ENCODE data around the gene CD37. TPM values are rescaled to one million over a fixed set of nuclear protein-coding genes. Genes with fewer than 3 reads are reported as not detected.
"Not testable (repeated sequence)": the region's sequence is repeated elsewhere in the genome, so short reads cannot be mapped to it uniquely, and the experiment has no call there.

CD37 gene
- total RNA-seq, 1 donor from 2014 or later = not detected

- no peak for DNase-seq (ENCODE audit: low spot score)
- Mint-ChIP-seq H3K27ac (ENCODE audit: unreplicated experiment) (no peak overlapping the region), H3K9me3 (ENCODE audit: unreplicated experiment) (peaks cover 4% of the 10 kb centered on the region)
These were observed 29.0 kb downstream of the CD37 start for GRCh38 chr19:49364083-49364737.

GRCh38 chr19:49366110-49366509 lies 30.9 kb downstream of the CD37 start:
- peaks cover 7% of the 10 kb centered on the region for H3K36me3 Mint-ChIP-seq (ENCODE audit: low read depth, unreplicated experiment)
- DNase-seq (ENCODE audit: low spot score) = no peak
- TF ChIP-seq CTCF (IDR thresholded peaks at IDR 0.05; ENCODE audit: unreplicated experiment) = no peak

More at GRCh38 chr19:49364083-49364737, 29.0 kb downstream of the CD37 start:
- H3K4me1 Mint-ChIP-seq (ENCODE audit: unreplicated experiment) = peaks cover 15% of the 10 kb centered on the region
- peaks cover 15% of the 10 kb centered on the region for H3K27me3 Mint-ChIP-seq (ENCODE audit: unreplicated experiment)
- TF ChIP-seq CTCF (IDR thresholded peaks at IDR 0.05; ENCODE audit: unreplicated experiment) = no peak
- H3K4me3 Mint-ChIP-seq (ENCODE audit: unreplicated experiment) = no peak overlapping the region
- peaks cover 7% of the 10 kb centered on the region for H3K36me3 Mint-ChIP-seq (ENCODE audit: low read depth, unreplicated experiment)

GRCh38 chr19:49368711-49369358 lies 33.6 kb downstream of the CD37 start:
- Mint-ChIP-seq H3K27me3 (ENCODE audit: unreplicated experiment) (peaks cover 3% of the 10 kb centered on the region), H3K4me1 (ENCODE audit: unreplicated experiment) (no peaks in the 10 kb centered on the region)

More at GRCh38 chr19:49366110-49366509, 30.9 kb downstream of the CD37 start:
- Mint-ChIP-seq H3K27ac (ENCODE audit: unreplicated experiment) (no peak overlapping the region), H3K27me3 (ENCODE audit: unreplicated experiment) (peaks cover 9% of the 10 kb centered on the region), H3K4me3 (ENCODE audit: unreplicated experiment) (no peak overlapping the region), H3K4me1 (ENCODE audit: unreplicated experiment) (peaks cover 2% of the 10 kb centered on the region), H3K9me3 (ENCODE audit: unreplicated experiment) (peaks cover 4% of the 10 kb centered on the region)

GRCh38 chr19:49371184-49371583 lies 36.0 kb downstream of the CD37 start:
- Mint-ChIP-seq H3K4me3 (ENCODE audit: unreplicated experiment) (no peak overlapping the region), H3K4me1 (ENCODE audit: unreplicated experiment) (no peaks in the 10 kb centered on the region), H3K27ac (ENCODE audit: unreplicated experiment) (no peak overlapping the region), H3K36me3 (ENCODE audit: low read depth, unreplicated experiment) (peaks cover 10% of the 10 kb centered on the region), H3K9me3 (ENCODE audit: unreplicated experiment) (peaks cover 4% of the 10 kb centered on the region), H3K27me3 (ENCODE audit: unreplicated experiment) (peaks cover 2% of the 10 kb centered on the region)
- no peak for DNase-seq (ENCODE audit: low spot score)
- no peak for TF ChIP-seq CTCF (IDR thresholded peaks at IDR 0.05; ENCODE audit: unreplicated experiment)

More at GRCh38 chr19:49368711-49369358, 33.6 kb downstream of the CD37 start:
- TF ChIP-seq CTCF (IDR thresholded peaks at IDR 0.05; ENCODE audit: unreplicated experiment) = no peak
- Mint-ChIP-seq H3K27ac (ENCODE audit: unreplicated experiment) (no peak overlapping the region), H3K4me3 (ENCODE audit: unreplicated experiment) (no peak overlapping the region), H3K9me3 (ENCODE audit: unreplicated experiment) (peaks cover 4% of the 10 kb centered on the region), H3K36me3 (ENCODE audit: low read depth, unreplicated experiment) (peaks cover 7% of the 10 kb centered on the region)
- no peak for DNase-seq (ENCODE audit: low spot score)

- not testable (repeated sequence) for H3K9me3 Mint-ChIP-seq (ENCODE audit: unreplicated experiment); H3K27ac Mint-ChIP-seq (ENCODE audit: unreplicated experiment); H3K27me3 Mint-ChIP-seq (ENCODE audit: unreplicated experiment); DNase-seq (ENCODE audit: low spot score); H3K4me1 Mint-ChIP-seq (ENCODE audit: unreplicated experiment); H3K4me3 Mint-ChIP-seq (ENCODE audit: unreplicated experiment)
- peaks cover 12% of the 10 kb centered on the region for H3K36me3 Mint-ChIP-seq (ENCODE audit: low read depth, unreplicated experiment)
These were observed 38.0 kb downstream of the CD37 start for GRCh38 chr19:49373174-49373573.

All from endothelial cell (in vitro differentiated cells).